UCSD-AML1 (cell line): Measurements from ENCODE around the gene PDCL2.

Experiments used
- DNase-seq: peaks from one replicate; lab custom pipeline; 2025; ENCODE audit not compliant: unreplicated experiment; lab: John Stamatoyannopoulos, UW

PDCL2 gene

DNA sequence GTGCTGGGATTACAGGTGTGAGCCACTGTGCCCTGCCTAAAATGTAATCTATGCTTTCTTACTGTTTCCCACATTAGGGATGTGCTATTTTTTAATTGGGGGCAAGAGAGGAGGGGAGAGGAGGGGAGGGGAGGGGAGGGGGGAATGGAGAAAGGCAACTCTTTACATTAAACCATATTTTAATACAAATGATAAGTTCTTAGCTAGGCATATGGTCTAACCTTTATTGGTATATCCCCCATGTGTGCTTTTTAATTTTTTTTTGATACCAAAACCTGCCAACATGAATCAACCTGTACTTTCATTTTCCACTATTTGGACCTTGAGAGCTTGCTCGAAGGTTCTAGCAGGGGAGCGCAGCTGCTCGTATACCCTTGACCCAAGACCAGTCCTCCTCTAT is 51.8 kb downstream of the PDCL2 start:
- DNase-seq = no peak

DNA sequence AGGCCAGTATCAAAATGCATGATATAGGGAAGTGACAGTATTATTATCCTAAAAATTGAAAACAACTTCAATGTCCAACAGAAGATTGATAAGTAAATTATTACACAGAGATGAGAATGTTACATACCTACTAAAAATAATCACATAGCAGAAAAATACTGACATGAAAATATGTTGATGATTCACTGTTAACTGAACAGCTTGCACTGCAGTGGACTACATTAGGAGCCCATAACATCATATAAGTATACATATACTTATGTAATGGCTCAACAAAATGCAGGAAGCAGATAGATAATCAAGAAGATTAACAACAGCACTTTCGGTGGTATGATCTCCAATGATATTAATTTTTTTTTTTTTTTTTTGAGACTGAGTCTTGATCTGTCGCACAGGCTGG is 52.4 kb downstream of the PDCL2 start:
- no peak for DNase-seq

DNA sequence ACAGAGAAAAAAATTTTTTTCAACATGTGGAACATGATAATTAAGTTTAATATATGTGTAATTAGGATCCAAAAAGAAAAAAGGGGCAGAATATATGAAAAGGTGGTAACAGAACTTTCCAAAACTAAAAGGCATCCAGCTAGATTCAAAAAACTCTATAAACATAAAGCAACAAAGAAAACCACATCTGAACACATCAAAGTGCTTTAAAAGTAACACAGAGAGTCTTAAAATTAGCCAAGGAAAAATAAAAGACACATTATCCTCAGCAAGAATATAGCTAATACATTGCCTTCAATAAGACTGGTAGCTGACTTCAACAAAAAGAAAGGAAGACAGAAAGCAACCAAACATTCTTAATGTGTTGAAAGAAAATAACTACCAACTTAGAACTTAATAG is 53.5 kb downstream of the PDCL2 start:
- no peak for DNase-seq

DNA sequence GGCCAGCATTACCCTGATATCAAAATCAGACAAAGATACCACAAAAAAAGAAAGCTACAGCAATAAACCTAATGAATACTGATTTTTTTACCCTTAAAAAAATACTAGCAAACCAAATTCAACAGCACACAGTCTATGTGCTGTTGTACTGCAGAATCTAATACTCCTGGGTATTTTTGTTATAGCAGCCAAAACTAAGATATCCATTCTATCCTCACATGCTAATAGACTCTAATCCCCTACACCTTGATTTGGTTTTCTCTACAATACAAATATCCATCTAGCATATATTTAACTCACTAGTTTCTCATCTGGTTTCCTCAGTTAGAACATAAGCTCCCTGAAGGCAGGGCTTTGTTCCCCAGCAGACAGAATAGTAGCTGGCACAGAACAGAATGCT is 57.7 kb downstream of the PDCL2 start:
- DNase-seq = no peak

DNA sequence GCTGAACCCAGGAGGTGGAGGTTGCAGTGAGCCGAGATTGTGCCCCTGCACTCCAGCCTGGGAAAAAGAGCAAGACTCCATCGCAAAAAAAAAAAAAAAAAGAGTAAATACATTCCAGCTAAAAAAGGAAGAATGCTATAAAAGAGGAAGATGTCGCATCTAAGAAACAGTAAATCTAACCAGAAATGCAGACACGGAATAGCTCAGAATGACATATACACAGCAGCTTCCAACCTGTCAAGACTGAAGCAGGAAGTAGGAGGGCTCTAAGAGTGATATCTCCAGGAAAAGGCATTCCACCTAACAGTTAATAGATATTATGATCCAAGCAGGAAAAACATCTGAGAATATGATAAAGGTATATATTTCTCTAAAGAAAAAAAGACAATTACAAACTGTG is 61.4 kb downstream of the PDCL2 start:
- no peak for DNase-seq

DNA sequence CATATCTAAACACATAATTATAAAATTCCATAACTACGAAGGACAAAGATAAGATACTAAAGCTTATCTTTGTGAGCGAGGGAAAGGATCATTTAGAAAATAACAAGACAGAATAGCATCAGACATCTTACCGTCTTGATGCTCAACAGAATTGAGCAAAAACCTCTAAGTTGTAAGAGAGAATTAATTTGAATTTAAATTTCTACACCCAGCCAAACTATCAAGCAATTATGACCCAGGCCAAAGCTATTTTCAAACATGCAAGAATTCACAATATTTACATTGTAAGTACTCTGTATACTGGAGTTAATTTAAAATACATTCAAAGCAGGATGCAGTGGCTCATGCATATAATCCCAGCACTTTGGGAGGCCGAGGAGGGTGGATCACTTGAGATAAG is 61.9 kb downstream of the PDCL2 start:
- no peak for DNase-seq

DNA sequence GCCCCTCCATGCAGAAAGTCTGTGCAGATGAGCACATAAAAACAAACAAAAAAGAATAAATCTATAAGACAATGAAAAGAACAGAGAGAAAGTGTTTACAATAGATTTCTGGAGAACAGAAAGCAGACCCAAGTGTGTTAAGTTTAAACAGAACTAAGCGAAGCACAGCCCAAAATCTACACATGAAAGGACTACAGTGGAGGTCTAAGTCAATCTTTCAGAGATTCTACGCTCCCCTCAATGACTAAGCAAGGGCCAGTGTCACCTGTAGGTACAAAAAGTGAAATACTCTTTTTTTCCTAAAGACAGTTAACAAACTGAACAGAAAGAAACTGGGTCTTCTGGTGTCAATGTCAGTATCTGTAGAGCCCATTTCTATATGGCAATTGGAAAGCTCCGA is 63.6 kb downstream of the PDCL2 start:
- no peak for DNase-seq

DNA sequence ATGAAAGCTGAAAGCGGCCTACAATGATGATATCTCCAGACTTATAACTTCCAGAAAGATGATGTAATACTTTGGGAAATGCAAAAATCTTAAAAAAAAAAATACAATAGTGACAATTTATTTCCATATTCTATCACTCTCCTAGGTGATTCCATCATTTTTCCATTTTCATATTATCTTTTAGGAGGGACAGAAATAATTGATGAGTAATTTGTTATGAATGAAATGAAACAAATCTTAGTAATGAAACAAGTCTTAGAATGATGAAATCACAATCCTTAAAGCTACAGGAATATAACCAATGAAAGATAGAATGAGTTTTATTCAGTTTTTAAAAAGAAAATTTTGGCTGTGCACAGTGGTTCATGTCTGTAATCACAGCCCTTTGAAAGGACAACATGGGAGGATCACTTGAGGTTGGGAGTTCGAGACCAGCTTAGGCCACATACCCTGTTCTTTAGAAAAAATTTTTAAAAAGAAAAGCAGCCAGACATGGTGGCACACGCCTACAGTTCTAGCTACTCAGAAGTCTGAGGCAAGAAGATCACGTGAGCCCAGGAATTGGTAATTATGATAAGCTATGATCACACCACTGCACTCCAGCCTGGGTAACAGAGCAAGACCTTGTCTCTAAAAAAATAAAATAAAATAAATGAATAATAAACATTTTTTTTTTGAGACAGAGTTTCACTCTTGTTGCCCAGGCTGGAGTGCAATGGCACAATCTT is 67.0 kb downstream of the PDCL2 start:
- no peak for DNase-seq

DNA sequence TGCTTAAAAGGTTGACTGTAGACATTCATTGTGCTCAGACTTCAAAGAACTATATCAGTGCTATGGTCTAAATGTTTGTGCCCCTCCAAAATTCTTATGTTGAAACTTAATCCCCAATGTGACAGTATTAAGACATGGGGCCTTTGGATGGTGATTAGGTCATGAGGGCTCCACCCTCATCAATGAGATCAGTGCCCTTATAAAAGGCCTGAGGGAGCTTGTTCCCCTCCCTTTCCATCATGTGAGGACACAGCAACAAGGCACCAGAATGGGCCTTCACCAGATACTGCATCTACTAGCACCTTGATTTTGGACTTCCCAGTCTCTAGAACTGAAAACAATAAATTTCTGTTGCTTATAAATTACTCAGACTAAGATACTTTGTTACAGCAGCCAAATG is 73.6 kb downstream of the PDCL2 start:
- DNase-seq = no peak

DNA sequence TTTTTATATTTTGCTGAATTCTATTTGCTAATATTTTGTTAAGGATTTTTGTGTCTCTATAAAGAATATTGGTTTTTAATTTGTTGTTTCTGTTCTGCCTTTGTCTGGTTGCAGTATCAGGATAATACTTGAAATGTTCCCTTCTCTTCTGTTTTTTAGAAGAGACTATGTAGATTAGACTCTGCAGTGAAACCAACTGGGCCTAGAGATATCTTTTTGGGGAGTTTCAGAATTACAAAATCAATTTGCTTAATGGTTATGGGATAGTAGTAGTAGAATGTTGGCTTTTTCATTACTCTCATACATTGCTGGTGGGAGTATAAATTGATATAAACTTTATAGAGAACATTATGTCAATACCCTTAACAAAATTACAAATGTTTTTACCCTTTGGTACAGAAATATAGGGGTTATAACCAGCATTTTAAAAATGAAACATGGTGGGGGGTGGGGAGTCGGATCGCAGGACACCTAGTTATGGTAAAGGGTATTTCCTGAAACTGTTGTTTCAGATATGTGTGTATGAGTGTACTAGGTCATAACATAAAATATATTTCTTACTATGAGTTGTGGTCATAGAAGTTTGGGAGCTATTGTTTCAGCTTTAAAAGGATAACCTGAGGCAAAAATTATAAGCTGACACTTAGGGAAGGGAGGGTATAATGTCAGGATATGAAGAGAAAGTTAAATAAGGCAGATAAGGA is 74.4 kb downstream of the PDCL2 start:
- DNase-seq = no peak

DNA sequence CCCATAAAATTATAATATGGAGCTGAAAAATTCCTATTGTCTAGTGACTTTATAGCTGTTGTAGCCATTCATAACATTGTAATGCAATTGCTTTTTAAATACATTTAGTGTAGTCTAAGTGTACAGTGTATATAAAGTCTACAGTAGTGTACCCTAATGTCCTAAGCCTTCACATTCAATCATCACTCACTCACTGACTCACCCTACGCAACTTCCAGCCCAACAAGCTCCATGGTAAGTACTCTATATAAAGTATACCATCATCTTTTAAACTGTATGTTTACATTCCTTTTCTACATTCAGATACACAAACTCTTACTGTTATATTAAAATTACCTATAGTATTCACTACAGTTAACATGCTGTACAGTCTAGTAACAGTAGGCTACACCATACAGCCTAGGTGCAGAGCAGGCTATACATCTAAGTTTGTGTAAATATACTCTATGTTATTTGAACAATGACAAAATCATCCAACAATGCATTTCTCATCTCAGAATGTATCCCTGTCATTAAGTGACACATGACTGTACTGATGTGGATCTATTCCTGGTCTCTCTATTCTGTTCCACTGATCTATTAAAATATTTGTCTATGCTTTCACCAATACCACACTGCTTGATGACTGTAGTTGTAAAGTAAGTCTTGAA is 79.0 kb downstream of the PDCL2 start:
- DNase-seq = no peak

DNA sequence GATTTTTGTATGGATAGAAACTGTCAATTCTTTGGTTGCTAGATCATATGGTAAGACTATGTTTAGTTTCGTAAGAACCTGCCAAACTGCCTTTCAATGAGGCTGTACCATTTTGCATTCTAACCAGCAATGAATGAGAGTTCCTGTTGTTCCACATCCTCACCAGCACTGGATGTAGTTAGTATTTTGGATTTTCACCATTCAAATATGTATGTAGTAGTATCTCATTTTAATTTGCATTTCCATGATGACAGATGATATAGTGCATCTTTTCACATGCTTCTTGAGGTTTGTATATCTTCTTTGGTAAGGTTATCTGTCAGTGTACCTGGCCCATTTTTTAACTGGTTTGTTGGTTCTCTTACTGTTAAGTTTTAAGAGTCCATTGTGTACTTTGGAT is 80.0 kb downstream of the PDCL2 start:
- no peak for DNase-seq

DNA sequence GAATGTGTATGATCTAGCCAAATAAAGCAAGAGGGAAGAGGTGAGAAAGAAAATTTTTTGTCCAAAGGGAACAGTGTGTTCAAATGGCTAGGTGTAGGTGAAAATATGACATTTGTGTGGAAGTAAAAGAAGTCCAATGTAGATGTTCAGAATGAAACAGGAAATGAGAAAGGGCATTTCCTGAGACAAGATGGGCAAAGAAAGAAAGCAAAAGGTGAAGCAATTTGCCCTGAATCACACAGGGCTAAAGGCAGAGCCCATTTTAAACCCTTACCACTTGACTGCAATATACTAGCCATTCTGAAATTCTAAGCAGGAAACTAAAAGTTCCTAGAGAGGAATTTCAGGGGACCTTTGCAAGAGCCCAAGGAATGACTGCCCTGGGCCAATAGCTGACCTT is 81.4 kb downstream of the PDCL2 start:
- DNase-seq = no peak

DNA sequence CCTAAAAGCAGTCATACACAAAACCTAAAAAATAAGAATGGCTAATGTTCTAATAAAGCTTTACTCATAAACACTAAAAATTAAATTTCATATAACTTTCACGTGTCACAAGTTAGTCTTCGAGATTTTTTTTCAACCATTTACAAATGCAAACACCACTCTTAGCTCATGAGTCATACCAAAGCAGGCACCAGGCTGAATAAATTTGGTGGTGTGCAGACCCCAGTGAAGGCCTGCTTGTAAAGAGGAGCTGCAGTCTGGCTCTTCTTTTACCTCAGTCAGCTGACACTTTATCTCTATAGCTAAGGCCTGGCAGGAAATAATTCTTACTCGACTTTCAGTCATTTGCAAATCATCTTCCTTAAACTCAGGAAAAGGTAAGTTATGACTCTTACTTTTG is 82.8 kb downstream of the PDCL2 start:
- DNase-seq = no peak

DNA sequence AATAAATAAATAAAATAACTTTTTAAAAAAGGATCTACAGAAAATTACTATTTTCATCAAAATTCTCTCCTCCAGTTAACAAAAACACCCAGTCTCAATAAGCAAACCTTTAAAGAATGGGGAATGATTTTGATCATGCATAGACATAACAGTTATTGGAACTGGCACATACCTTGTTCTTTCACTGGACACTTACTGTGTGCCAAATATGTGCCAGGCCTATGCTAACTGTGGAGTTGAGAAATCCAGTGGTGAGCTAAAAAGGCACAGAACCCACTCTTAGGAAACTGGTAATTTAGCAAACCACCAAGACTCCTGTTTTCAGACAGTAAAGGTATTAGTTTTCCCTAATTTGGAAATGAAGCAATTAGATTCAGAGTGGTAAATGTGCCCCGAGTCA is 84.4 kb downstream of the PDCL2 start:
- DNase-seq = no peak
